ENCODE data around the gene FBXO4.
"Not testable (repeated sequence)": the region's sequence is repeated elsewhere in the genome, so short reads cannot be mapped to it uniquely, and the experiment has no call there.

The FBXO4 gene

DNA sequence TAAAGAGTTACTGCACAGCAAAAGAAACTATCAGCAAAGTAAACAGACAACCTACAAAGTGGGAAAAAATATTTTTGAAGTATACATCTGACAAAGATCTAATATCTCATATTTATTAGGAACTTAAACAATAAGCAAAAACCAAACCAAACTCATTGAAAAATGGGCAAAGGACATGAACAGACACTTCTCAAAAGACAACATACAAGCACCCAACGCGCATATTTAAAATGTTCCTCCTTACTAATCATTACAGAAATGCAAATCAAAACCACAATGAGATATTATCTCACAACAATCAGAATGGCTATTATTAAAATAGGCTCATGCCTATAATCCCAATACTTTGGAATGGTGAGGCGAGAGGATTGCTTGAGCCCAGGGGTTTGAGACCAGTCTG lies 48.0 kb downstream of the FBXO4 start:
- TF ChIP-seq, protein P1, sequence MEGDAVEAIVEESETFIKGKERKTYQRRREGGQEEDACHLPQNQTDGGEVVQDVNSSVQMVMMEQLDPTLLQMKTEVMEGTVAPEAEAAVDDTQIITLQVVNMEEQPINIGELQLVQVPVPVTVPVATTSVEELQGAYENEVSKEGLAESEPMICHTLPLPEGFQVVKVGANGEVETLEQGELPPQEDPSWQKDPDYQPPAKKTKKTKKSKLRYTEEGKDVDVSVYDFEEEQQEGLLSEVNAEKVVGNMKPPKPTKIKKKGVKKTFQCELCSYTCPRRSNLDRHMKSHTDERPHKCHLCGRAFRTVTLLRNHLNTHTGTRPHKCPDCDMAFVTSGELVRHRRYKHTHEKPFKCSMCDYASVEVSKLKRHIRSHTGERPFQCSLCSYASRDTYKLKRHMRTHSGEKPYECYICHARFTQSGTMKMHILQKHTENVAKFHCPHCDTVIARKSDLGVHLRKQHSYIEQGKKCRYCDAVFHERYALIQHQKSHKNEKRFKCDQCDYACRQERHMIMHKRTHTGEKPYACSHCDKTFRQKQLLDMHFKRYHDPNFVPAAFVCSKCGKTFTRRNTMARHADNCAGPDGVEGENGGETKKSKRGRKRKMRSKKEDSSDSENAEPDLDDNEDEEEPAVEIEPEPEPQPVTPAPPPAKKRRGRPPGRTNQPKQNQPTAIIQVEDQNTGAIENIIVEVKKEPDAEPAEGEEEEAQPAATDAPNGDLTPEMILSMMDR (IDR thresholded peaks at IDR 0.05; ENCODE audit: low read depth, low read length), result no peak
- no peak for DNase-seq (ENCODE audit: low read depth in 2 of 2)

GRCh38 chr5:41973887-41974286 lies 48.8 kb downstream of the FBXO4 start:
- no peak for DNase-seq (ENCODE audit: low read depth in 2 of 2)
- no peak overlapping the region for H3K4me3 ChIP-seq (replicated peaks in 1 of 2; ENCODE audit: low read depth in 2 of 2, low read length in 2 of 2)
- TF ChIP-seq, protein P1 (IDR thresholded peaks at IDR 0.05; ENCODE audit: low read depth, low read length), result no peak

More for the DNA sequence above, 48.0 kb downstream of the FBXO4 start:
- H3K4me3 ChIP-seq (replicated peaks in 1 of 2; ENCODE audit: low read depth in 2 of 2, low read length in 2 of 2), result no peak overlapping the region

DNA sequence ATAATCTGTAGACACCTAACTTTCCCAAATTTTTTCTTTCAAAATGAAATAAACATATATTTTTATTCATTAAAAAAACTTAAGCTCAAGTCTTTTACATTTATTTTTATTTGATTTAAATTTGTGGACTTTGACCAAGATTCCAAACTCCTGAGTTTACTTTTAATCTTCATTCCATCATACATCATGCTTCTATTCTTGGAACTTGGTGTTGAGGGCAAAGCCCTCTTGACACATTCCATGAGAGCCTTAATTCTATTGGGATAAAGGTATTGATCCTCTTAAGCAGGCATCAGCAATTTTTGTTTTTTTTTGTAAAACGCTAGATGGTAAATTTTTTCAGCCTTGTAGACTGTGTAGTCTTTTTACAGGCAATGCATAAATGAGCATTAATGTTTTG lies 53.6 kb downstream of the FBXO4 start:
- H3K4me3 ChIP-seq (replicated peaks in 1 of 2; ENCODE audit: low read depth in 2 of 2, low read length in 2 of 2), result no peak overlapping the region
- no peak for DNase-seq (ENCODE audit: low read depth in 2 of 2)
- TF ChIP-seq, protein P1 (IDR thresholded peaks at IDR 0.05; ENCODE audit: low read depth, low read length), result no peak

DNA sequence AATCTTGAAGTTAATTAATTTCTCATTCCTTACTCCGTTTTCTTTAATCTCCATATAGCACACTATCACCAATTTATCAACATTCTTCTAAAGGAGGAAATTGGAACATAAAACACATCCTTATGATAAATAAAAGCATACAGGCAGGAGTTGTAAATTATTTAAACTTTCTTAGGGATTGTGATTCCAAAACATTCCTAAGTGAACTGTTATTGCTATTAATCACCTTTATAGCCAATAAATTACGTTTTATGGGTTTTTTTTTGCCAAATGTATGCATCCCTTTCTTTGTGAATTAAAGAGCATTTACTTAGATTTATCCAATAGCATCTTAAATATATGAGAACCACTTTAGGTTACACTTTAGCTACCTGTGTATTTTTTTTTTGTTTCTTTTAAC lies 55.3 kb downstream of the FBXO4 start:
- H3K4me3 ChIP-seq (replicated peaks in 1 of 2; ENCODE audit: low read depth in 2 of 2, low read length in 2 of 2), result no peak overlapping the region
- TF ChIP-seq, protein P1 (IDR thresholded peaks at IDR 0.05; ENCODE audit: low read depth, low read length), result no peak
- no peak for DNase-seq (ENCODE audit: low read depth in 2 of 2)

- TF ChIP-seq, protein P1 (IDR thresholded peaks at IDR 0.05; ENCODE audit: low read depth, low read length), result no peak
- no peak overlapping the region for H3K4me3 ChIP-seq (replicated peaks in 1 of 2; ENCODE audit: low read depth in 2 of 2, low read length in 2 of 2)
- no peak for DNase-seq (ENCODE audit: low read depth in 2 of 2)
Observed at GRCh38 chr5:41980870-41981269, 55.8 kb downstream of the FBXO4 start.

- H3K4me3 ChIP-seq (replicated peaks in 1 of 2; ENCODE audit: low read depth in 2 of 2, low read length in 2 of 2); DNase-seq (ENCODE audit: low read depth in 2 of 2): not testable (repeated sequence)
Observed at GRCh38 chr5:41982858-41983257, 57.8 kb downstream of the FBXO4 start.

DNA sequence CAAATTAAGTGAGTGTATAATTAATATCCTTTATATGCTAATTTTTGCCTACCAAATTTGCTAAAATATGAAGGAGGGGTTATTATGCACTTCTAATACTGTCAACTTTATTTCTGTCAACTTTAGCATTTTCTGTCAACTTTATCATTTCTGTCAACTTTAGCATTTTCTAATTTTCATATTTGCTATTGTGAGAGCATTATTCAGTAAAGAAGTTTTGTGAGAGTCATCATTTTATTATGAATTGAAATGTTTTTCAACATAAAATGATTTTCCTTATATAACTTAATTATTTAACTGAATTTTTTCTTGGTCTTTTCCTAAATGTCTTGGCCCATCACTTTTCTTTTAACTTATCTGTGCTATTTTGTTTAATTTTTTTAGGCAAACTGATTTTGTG lies 58.2 kb downstream of the FBXO4 start:
- no peak overlapping the region for H3K4me3 ChIP-seq (replicated peaks in 1 of 2; ENCODE audit: low read depth in 2 of 2, low read length in 2 of 2)
- DNase-seq (ENCODE audit: low read depth in 2 of 2), result no peak
- TF ChIP-seq, protein P1 (IDR thresholded peaks at IDR 0.05; ENCODE audit: low read depth, low read length), result no peak
